Liver (tissue), 9 donors: ENCODE results near the gene PPFIBP1. TPM values are rescaled to one million over a fixed set of nuclear protein-coding genes. Genes with fewer than 3 reads are reported as not detected.

ENCODE experiments used
- DNase-seq: peaks from one replicate; pipeline ENCODE4 v3.0.0-alpha.2; 2017; ENCODE audit warnings: low spot score
- H3K27ac ChIP-seq, 2 donors: one replicate each; pipeline ENCODE4 v1.7.0; 2013; ENCODE audit warnings: inconsistent platforms in 2 of 2, low read length in 2 of 2, control low read depth in 1 of 2, low read depth in 1 of 2, mild to moderate bottlenecking in 1 of 2
- H3K27me3 ChIP-seq, 4 donors: one replicate each; pipeline versions ENCODE4 v1.6.1 to v1.7.0; 2013; ENCODE audit warnings: low read length in 3 of 4, inconsistent platforms in 1 of 4, mild to moderate bottlenecking in 1 of 4, moderate library complexity in 1 of 4; ENCODE audit not compliant: control insufficient read depth in 4 of 4, insufficient read depth in 4 of 4
- H3K36me3 ChIP-seq, 4 donors: one replicate each; pipeline versions ENCODE4 v1.6.1 to v1.7.0; 2013; ENCODE audit warnings: low read length in 3 of 4, mild to moderate bottlenecking in 3 of 4, low read depth in 1 of 4, moderate library complexity in 1 of 4; ENCODE audit not compliant: control insufficient read depth in 4 of 4, insufficient read depth in 3 of 4
- H3K4me1 ChIP-seq, 4 donors: one replicate each; pipeline versions ENCODE4 v1.6.1 to v1.7.0; 2013; ENCODE audit warnings: low read length in 3 of 4, mild to moderate bottlenecking in 3 of 4, moderate library complexity in 1 of 4; ENCODE audit not compliant: control insufficient read depth in 4 of 4, insufficient read depth in 4 of 4
- H3K4me3 ChIP-seq, 3 donors: one replicate each; pipeline versions ENCODE4 v1.6.1 to v1.7.0; 2013; ENCODE audit warnings: low read length in 3 of 3, control low read depth in 1 of 3, low read depth in 1 of 3, mild to moderate bottlenecking in 1 of 3
- H3K9ac ChIP-seq, 2 donors: one replicate each; pipeline ENCODE4 v1.7.0; 2013; ENCODE audit warnings: low read length in 2 of 2, mild to moderate bottlenecking in 2 of 2, moderate library complexity in 2 of 2, control low read depth in 1 of 2, low read depth in 1 of 2
- H3K9me3 ChIP-seq, 4 donors: one replicate each; pipeline versions ENCODE4 v1.6.1 to v1.7.0; 2013; ENCODE audit warnings: low read length in 3 of 4; ENCODE audit not compliant: control insufficient read depth in 4 of 4
- ATF3 ChIP-seq: IDR thresholded peaks from 2 replicates; pipeline ENCODE4 v1.6.1; 2016; ENCODE audit warnings: antibody characterized with exemption
- CTCF ChIP-seq: fragments of 150-350 bp; IDR thresholded peaks from 2 replicates; pipeline ENCODE4 v1.5.1; 2017; ENCODE audit warnings: improper control_type of control experiment, low read depth, low read length; ENCODE audit not compliant: missing input control
- EGR1 ChIP-seq, 2 donors: IDR thresholded peaks; 2 replicates each; pipeline ENCODE4 v1.6.1; 2016 to 2018; ENCODE audit warnings: antibody characterized with exemption in 2 of 2, low read depth in 2 of 2
- FOXA1 ChIP-seq: IDR thresholded peaks from 2 replicates; pipeline ENCODE4 v1.6.1; 2016; ENCODE audit warnings: antibody characterized with exemption
- GABPA ChIP-seq, 2 donors: IDR thresholded peaks in 1 of 2; conservative IDR thresholded peaks in 1 of 2; 2 replicates each; pipeline ENCODE4 v1.6.1; 2016; ENCODE audit warnings: antibody characterized with exemption in 2 of 2, mild to moderate bottlenecking in 1 of 2, moderate library complexity in 1 of 2
- HNF4G ChIP-seq: IDR thresholded peaks from 2 replicates; pipeline ENCODE4 v1.6.1; 2016; ENCODE audit warnings: antibody characterized with exemption
- JUND ChIP-seq, 2 donors: IDR thresholded peaks; 2 replicates each; pipeline ENCODE4 v1.6.1; 2016; ENCODE audit warnings: antibody characterized with exemption in 2 of 2
- MAX ChIP-seq: IDR thresholded peaks from 2 replicates; pipeline ENCODE4 v1.6.1; 2016; ENCODE audit warnings: antibody characterized with exemption
- NR2F2 ChIP-seq: IDR thresholded peaks from 2 replicates; pipeline ENCODE4 v1.6.1; 2016; ENCODE audit warnings: antibody characterized with exemption
- RAD21 ChIP-seq, 2 donors: IDR thresholded peaks; 2 replicates each; pipeline ENCODE4 v1.6.1; 2016; ENCODE audit warnings: antibody characterized with exemption in 2 of 2, mild to moderate bottlenecking in 2 of 2
- REST ChIP-seq: IDR thresholded peaks from 2 replicates; pipeline ENCODE4 v1.6.1; 2016; ENCODE audit warnings: antibody characterized with exemption, mild to moderate bottlenecking
- RXRA ChIP-seq, 2 donors: IDR thresholded peaks; 2 replicates each; pipeline ENCODE4 v1.6.1; 2017 to 2018; ENCODE audit warnings: antibody characterized with exemption in 2 of 2, mild to moderate bottlenecking in 1 of 2
- SP1 ChIP-seq: IDR thresholded peaks from 2 replicates; pipeline ENCODE4 v1.6.1; 2018; ENCODE audit warnings: antibody characterized with exemption, mild to moderate bottlenecking
- TAF1 ChIP-seq: conservative IDR thresholded peaks from 2 replicates; pipeline ENCODE4 v1.6.1; 2016; ENCODE audit warnings: antibody characterized with exemption, mild to moderate bottlenecking
- YY1 ChIP-seq: IDR thresholded peaks from 2 replicates; pipeline ENCODE4 v1.6.1; 2016; ENCODE audit warnings: antibody characterized with exemption, mild to moderate bottlenecking
- ZBTB33 ChIP-seq: IDR thresholded peaks from 2 replicates; pipeline ENCODE4 v1.6.1; 2016; ENCODE audit warnings: antibody characterized with exemption
- whole genome bisulfite sequencing: extraction: QIAGEN DNeasy Blood & Tissue Kit; methylation state at CpG from one replicate; pipeline ENCODE4 v1.1.7; 2013; 5-methylcytosine and 5-hydroxymethylcytosine counted together
- polyA plus RNA-seq, 2 donors: library from polyadenylated mRNA; stranded (reverse) in 1 of 2; unstranded in 1 of 2; fragments of 200-250 nt in 1 of 2; fragments of >200 nt in 1 of 2; fragmentation: Nextera tagmentation in 1 of 2; extraction: Ambion mirVana in 1 of 2; gene quantifications; one replicate each; pipeline versions ENCODE4 v1.2.1 to v1.2.3, GENCODE V29; 2013 to 2015
- total RNA-seq, 2 donors: library from RNA; depleted of rRNA; stranded (reverse); fragments of >200 nt; gene quantifications; one replicate each; pipeline ENCODE4 v1.2.3, GENCODE V29; 2014
- donor health status: healthy.
- donor health status: healthy.
- donor health status: healthy.
- donor health status: healthy.
- donor health status: healthy.

PPFIBP1 gene
- total and polyA plus RNA-seq, 4 donors: 10.5 to 65.8 (median 17.4) TPM

GRCh38 chr12:27593266-27593665 is 69.3 kb downstream of the PPFIBP1 start:
- 97% methylated on average over 4 of the region's 4 CpGs for WGBS
- no peaks in the 10 kb centered on the region for H3K36me3 ChIP-seq
- H3K27me3 ChIP-seq: no peaks in the 10 kb centered on the region
- TF ChIP-seq HNF4G (no peak), RAD21 (IDR thresholded peaks at IDR 0.05) (no peak), FOXA1 (no peak), NR2F2 (no peak), TAF1 (no peak), REST (no peak), ATF3 (no peak), ZBTB33 (no peak)
- no peak overlapping the region for H3K27ac ChIP-seq
- H3K4me1 ChIP-seq: peaks cover 0 to 5% (median 2%) of the 10 kb centered on the region in 4 donors
- no peaks in the 10 kb centered on the region for H3K9me3 ChIP-seq
- DNase-seq: no peak
- H3K4me3 ChIP-seq: no peak overlapping the region
- no peak overlapping the region for H3K9ac ChIP-seq

- Histone ChIP-seq H3K9ac (no peak overlapping the region), H3K4me3 (no peak overlapping the region), H3K27me3 (no peaks in the 10 kb centered on the region), H3K27ac (peak overlapping the region in 1 of 2 donors; percentile 44), H3K9me3 (no peaks in the 10 kb centered on the region), H3K4me1 (peaks cover 0 to 4% (median 2%) of the 10 kb centered on the region in 4 donors), H3K36me3 (no peaks in the 10 kb centered on the region)
- WGBS: 83% methylated on average over 16 of the region's 16 CpGs
- DNase-seq: no peak
- TF ChIP-seq YY1: no peak
- no peak for TF ChIP-seq HNF4G
- TF ChIP-seq MAX: no peak
- TF ChIP-seq FOXA1: no peak
- TF ChIP-seq GABPA (IDR thresholded peaks at IDR 0.05 in 1 of 2, conservative IDR thresholded peaks at IDR 0.05 in 1 of 2): no peak
- no peak for TF ChIP-seq EGR1 (IDR thresholded peaks at IDR 0.05; ENCODE audit: low read depth in 2 of 2)
- no peak for TF ChIP-seq NR2F2
- TF ChIP-seq SP1: no peak
- TF ChIP-seq REST: no peak
- no peak for TF ChIP-seq JUND (IDR thresholded peaks at IDR 0.05)
- TF ChIP-seq ZBTB33: no peak
- TF ChIP-seq CTCF: no peak
- no peak for TF ChIP-seq RXRA (IDR thresholded peaks at IDR 0.05)
- no peak for TF ChIP-seq ATF3
Observed at GRCh38 chr12:27595231-27595642, 71.2 kb downstream of the PPFIBP1 start.
